Esophagus squamous epithelium (tissue), 4 donors: ENCODE measurements around the gene CAPRIN1.

Source experiments
- CTCF ChIP-seq, 6 experiments: fragments of 450-650 bp in 4 of 6; fragments of 200-600 bp in 2 of 6; sonication (generic) in 2 of 6; IDR thresholded peaks; one replicate each; pipeline ENCODE4 v1.5.1; 2016 to 2019; ENCODE audit warnings: antibody characterized with exemption in 6 of 6, mild to moderate bottlenecking in 4 of 6, moderate library complexity in 4 of 6
- POLR2A ChIP-seq, 4 donors: fragments of 450-650 bp; IDR thresholded peaks; one replicate each; pipeline ENCODE4 v1.6.1; 2017; ENCODE audit warnings: antibody characterized with exemption in 4 of 4, mild to moderate bottlenecking in 4 of 4, moderate library complexity in 3 of 4

GRCh38 chr11:34139346-34139745 lies 87.8 kb downstream of the CAPRIN1 start:
- TF ChIP-seq POLR2A (IDR thresholded peaks at IDR 0.05) (no peak), CTCF (IDR thresholded peaks at IDR 0.05) (no peak)
